Measurements from ENCODE around the gene FUS. TPM values are rescaled to one million over a fixed set of nuclear protein-coding genes. Genes with fewer than 3 reads are reported as not detected.
"Not testable (repeated sequence)": the region's sequence is repeated elsewhere in the genome, so short reads cannot be mapped to it uniquely, and the experiment has no call there.

Gene FUS
- polyA plus RNA-seq (ENCODE audit: insufficient read length) = 398 TPM

DNA sequence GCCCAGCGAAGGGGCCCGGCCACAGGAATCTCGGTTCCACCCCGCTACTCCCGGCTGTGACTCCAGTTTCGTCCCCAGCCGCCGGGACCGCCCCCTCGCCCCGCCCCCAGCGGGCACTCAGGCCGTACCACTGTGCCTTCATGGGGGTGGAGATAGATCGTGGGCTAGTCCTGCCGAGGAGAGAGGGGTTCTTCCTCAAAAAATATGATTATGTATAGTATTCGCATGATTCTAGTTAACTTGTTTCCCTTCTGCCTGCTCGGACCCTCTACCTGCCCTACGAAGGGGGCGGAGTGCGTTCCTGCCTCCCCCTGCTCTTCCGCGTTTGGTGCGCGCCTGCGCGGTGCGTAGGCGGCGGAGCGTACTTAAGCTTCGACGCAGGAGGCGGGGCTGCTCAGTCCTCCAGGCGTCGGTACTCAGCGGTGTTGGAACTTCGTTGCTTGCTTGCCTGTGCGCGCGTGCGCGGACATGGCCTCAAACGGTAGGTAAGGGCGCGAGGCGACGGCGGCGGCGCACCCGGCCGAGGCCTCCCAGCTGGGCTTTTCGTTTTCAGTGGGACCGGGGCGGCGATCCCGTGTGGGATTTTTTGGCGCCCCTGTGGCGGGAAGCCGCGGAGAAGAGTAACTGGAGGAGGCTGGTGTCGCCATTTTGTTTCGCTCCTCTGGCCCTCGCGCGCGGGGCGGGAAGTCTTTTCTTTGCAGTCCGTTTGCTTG is at the start of gene FUS:
Gene FUS (plus strand): TSS at position 393 of the 713 bp plus-strand sequence. CDS start 76 bp downstream, at position 469.
- peak; percentile 97 for DNase-seq

DNA sequence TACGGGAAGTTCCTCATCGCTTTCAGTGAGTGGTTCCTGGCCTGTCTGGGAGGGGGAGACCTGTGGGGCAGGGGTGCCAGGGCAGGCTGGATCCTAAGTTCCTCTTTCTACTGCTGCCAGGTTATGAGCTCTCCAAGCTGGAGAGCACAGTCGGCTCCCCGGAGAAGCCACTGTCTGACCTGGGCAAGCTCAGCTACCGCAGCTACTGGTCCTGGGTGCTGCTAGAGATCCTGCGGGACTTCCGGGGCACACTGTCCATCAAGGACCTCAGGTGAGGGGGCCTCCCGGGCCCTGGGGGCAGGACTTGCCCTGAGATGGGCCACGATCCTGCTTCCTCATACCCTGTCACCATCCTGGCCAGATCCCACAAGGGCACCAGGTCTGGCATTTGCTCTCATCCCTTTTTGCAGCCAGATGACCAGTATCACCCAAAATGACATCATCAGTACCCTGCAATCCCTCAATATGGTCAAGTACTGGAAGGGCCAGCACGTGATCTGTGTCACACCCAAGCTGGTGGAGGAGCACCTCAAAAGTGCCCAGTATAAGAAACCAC is 49.5 kb upstream of the FUS start:
- DNase-seq = no peak

DNA sequence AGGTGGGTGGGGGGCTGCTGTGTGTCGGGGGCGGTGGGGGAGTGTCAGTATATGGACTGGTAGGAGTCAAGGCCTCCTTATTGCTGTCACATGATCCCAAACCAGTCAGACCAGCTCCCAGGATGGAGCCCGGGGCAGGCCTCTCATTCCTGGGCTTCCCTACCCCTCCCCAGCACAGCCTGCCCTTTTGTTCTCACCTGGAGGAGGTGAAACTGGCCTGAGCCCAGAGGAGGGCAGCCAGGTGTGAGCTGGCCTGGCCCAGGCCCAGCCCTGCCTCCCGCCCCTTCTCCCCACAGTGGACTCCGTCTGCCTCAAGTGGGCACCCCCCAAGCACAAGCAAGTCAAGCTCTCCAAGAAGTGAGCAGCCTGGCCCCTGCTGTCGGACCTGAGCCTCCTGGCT is 49.0 kb upstream of the FUS start:
- DNase-seq = no peak

- no peak for DNase-seq
Observed at GRCh38 chr16:31131416-31131815, 48.5 kb upstream of the FUS start.

GRCh38 chr16:31131841-31132271 is 48.1 kb upstream of the FUS start:
- no peak for DNase-seq

- DNase-seq = no peak
Observed at GRCh38 chr16:31132303-31132979, 47.5 kb upstream of the FUS start.

GRCh38 chr16:31133046-31133501 is 46.9 kb upstream of the FUS start:
- no peak for DNase-seq

- DNase-seq = no peak
Observed at GRCh38 chr16:31134091-31134571, 45.8 kb upstream of the FUS start.

DNA sequence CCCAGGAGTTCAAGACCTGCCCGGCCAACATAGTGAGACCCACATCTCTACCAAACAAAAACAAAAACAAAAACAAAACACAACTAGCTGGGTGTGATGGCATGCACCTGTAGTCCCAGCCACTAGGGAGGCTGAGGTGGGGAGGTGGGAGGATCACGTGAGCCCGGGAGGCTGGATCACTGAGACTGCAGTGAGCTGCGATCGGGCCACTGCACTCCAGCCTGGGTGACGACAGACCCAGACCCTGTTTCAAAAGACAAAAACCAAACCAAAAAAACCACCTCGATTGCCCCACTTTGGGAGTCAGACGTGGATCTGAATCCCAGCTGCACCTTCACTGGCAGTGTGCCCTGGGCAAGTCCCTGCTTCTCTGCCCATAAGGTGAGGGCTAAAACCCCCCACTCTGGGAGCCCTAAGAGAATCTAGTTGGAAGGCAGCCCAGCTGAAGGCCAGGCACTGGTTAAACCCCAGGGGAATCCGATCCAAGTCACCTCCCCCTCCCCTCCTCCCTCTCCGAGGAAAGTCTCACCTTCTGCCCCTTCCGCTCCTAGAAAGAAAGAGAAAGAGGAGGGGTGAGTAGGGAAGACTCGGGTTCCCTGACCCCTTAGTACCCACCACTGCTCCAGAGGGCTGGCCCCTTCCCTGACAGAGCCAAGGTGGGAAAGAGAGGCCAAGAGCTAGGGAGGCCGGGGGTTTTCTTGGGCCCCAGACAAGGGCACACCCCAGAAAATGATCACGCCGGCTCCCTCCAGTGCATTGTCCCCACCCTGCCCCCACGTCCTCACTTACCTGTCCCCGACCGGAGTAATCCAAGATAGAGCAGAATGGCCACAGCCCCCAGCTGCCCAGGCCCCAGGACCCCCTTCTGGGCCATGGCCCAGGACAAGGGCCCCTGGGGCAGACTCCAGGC is 45.1 kb upstream of the FUS start:
- DNase-seq = no peak

DNA sequence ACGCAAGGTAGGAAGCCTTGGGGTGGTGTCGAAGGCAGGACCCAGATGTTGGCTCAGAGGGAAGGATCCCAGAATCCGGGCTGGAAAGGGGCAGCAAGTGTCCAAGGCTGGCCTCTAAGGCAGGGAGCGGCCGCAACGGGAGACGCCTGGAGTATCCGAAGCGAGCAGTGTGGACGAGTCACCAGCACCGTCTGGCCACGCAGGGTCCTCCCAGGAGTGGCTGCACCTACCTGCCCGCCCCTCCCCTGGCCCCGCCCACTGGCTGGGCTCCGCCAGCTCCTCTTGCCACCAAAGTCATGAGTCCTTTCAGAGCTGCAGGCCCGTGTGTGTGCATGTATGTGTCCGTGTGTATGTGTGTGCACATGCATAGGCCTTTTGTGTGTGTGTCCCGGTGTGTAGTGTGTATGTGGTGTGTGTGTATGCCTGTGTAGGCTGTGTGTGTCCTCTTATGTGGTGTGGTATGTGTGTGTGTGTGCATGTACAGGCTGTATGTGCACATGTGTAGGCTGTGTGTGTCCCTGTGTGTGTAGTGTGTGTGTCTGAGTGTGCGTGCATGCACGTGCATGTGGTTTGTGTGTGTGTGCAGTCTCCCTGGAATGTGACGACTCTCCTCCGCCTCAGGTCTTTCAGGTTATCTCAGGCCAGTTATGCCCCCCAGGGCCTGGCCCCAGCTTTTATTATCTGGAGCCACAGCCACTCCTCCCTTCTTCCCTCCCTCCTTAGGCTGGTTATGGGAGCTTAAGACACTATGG is 44.2 kb upstream of the FUS start, which contains the start of gene PRSS8:
Gene PRSS8 (minus strand): TSS at position 193 of the 752 bp plus-strand sequence. CDS start 229 bp downstream, outside the sequence.
- no peak for DNase-seq

GRCh38 chr16:31136287-31136662 is 43.7 kb upstream of the FUS start:
- no peak for DNase-seq

- not testable (repeated sequence) for DNase-seq
Observed at GRCh38 chr16:31136822-31137499, 43.0 kb upstream of the FUS start.

DNA sequence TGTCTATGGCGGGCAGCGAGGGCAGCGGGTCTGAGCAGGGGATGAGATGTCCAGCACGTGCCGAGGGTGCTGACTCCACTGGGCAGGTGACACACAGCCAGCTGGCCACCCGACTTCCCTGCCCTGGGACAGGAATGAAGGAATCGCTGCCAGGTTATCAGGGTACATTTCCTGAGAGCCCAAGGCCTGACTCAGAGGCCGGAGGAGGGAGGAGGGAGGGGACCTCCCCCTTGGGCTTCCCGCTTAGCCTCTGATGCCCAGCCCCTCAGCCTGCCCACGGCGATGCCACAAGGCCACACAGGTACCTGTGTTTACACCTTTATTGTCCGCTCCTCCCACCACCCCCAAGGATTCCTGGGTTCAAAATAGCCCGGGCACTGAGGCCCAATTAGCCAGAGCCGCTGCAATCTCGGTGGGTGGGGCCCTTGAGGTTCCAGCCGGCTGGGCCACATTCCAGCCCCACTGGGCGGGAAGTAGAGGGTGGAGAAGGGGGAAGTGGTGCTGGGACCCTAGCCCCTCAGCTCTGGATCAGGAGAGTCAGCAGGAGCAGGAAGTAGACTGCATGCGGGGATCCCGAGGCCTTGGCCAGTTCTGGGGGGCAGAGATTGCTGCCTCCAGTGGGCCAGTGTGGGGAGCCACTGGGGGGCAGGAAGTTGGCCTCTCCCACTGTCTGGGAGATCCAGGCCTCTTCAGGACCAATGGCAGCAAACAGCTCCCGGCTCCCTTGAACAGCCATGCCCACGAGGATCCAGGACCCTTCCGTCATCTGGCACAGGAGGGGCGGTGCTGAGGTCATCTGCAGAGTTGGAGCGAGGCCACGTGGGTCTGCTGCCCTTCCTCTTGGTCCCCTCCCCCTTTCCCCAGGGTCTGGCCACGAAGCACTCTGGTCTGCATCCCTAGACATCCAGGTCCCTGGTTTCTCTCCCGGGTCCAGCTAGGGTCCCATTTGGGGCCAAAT is 41.0 kb upstream of the FUS start:
- no peak for DNase-seq

GRCh38 chr16:31141071-31141469 is 38.9 kb upstream of the FUS start:
- not testable (repeated sequence) for DNase-seq

GRCh38 chr16:31141489-31142108 is 38.3 kb upstream of the FUS start:
- DNase-seq = peak; percentile 82

- DNase-seq = peak; percentile 97
Observed at GRCh38 chr16:31142109-31143010, 37.6 kb upstream of the FUS start.

GRCh38 chr16:31143011-31143693 is 36.8 kb upstream of the FUS start:
- DNase-seq = no peak
